Coronary artery (tissue), 2 donors: Measurements from ENCODE around the gene SLC25A22.
A peak's percentile ranks its signal among the peaks of the same experiment; 100 is the strongest.

Experiments used
- DNase-seq: peaks from one replicate; pipeline ENCODE4 v3.0.0-alpha.2; 2017; ENCODE audit warnings: low spot score
- H3K27ac ChIP-seq, 2 donors: fragments of 200-600 bp; sonication (generic); one replicate each; pipeline ENCODE4 v1.5.1; 2016 to 2019
- H3K4me3 ChIP-seq: fragments of 200-600 bp; sonication (generic); 2 replicates; pipeline ENCODE4 v1.5.1; 2016; ENCODE audit warnings: mild to moderate bottlenecking, moderate library complexity
- CTCF ChIP-seq: fragments of 200-600 bp; sonication (generic); IDR thresholded peaks from one replicate; pipeline ENCODE4 v1.5.1; 2019; ENCODE audit warnings: antibody characterized with exemption

Gene SLC25A22

DNA sequence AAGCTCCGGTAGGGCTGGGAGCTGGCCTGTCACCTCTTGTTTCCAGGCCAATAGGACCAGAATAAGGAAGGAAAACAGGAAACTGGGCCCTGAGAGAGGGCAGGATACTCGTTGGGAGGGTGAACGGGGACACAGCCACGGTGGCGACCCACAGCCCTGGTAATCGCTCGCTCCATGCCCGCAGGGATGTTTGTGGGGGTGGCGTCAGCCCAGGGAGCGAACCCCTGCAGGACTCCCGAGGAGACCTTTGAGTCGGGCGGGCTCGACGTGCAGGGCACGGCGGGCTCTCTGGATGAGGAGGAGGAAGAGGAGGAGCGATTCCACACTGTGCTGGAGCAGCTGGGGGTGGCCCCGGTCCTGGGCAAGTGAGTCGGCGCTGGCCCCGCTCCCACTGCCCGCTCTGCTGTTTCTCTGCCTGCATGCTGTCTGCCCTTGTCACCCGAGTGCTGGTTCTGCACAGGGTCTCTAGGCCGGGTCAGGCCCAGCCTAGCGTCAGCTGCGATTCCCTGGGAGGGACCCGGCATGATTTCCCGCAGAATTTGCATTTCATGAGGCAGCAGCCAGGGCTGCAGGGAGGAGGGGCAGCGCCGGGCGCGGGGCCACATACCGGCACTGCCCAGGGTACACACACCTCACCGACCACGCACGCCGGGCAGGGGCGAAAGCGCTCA is 31.2 kb upstream of the SLC25A22 start:
- DNase-seq: no peak
- Histone ChIP-seq H3K27ac (peak overlapping the region in 1 of 2 donors; percentile 70), H3K4me3 (peak overlapping the region; percentile 69)
- TF ChIP-seq CTCF: no peak

DNA sequence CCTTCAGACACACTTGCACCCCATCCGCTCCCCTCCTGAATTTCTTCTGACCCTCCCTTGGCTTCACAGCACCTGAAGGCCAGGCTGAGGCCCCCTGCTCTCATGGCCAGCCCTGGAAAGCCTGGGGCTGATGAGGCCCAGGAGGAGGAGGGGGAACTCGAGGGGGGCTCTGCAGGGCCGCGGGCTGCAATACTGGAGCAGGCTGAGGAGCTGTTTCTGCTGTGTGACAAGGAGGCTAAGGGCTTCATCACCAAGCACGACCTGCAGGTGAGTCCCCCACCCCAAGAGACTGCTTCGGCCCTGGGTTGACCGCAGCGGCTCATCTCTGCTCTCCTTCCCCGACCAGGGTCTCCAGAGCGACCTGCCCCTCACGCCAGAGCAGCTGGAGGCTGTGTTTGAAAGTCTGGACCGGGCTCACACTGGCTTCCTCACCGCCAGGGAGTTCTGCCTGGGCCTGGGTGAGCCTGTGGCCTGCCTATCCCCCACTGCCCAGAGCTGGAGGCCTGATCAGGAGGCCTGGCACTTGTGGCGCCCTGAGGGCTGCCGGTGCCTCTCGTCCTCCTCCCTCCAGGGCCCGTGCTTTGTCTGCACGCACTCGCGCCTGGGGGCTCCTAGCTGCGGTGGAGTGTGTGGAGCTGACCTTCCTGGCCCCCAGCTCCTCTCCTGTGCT is 30.6 kb upstream of the SLC25A22 start:
- no peak for DNase-seq
- TF ChIP-seq CTCF: no peak
- peak overlapping the region in 1 of 2 donors; percentile 70 for H3K27ac ChIP-seq
- H3K4me3 ChIP-seq: peak overlapping the region; percentile 69

DNA sequence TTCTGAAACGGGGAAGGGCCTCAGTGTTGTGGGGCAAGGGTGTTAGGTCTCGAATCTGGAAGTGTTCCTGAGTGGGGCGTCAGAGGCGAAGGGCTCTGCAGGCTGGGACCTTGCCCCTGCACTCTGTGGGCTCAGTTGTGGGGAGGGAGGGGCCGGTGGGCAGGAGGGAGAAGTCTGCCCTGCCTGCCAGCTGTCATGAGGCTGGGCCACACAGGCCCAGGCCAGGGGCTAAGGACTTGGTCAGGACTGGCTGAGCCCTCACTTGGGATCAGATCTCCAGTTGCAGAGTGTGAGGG is 29.8 kb upstream of the SLC25A22 start, which contains the start of gene CRACR2B:
TSS of gene CRACR2B (plus strand) at position 23 of the 296 bp plus-strand sequence. CDS start 689 bp downstream, outside the sequence.
- Histone ChIP-seq H3K4me3 (peak within 1 kb of the TSS; percentile 69), H3K27ac (peak within 1 kb of the TSS; percentile 37 to 70)
- no peak for TF ChIP-seq CTCF
- no peak for DNase-seq

GRCh38 chr11:827146-827896 is 29.2 kb upstream of the SLC25A22 start:
- peak overlapping the region; percentile 37 to 70 for H3K27ac ChIP-seq
- DNase-seq: no peak
- TF ChIP-seq CTCF: no peak
- peak overlapping the region; percentile 64 for H3K4me3 ChIP-seq

DNA sequence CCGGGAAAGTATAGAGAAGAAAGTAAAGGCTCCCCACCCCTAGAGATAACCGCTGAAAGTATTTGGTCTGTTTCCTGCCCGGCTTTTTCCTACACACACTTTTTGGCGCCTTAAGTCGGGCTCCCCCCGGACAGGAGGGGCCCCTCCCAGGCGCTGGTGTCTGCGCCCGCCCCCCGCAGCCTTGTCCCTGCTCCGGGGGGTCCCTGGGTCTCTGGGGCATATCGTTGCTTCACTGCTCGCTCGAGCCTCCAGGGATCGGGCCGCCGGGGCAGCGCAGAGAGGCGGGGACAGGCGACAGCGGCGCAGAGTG is 28.7 kb upstream of the SLC25A22 start:
- Histone ChIP-seq H3K4me3 (peak overlapping the region; percentile 64), H3K27ac (peak overlapping the region; percentile 37 to 70)
- TF ChIP-seq CTCF: no peak
- no peak for DNase-seq

GRCh38 chr11:826227-826621 is 28.1 kb upstream of the SLC25A22 start:
- Histone ChIP-seq H3K4me3 (no peak overlapping the region), H3K27ac (no peak overlapping the region)
- no peak for DNase-seq
- TF ChIP-seq CTCF: no peak
